Inflammatory macrophage (primary cell): Measurements from ENCODE around the gene ANTKMT.

Experiments
- DNase-seq, 2 donors: peaks; one replicate each; pipeline ENCODE4 v3.0.0-alpha.2; 2020 to 2022

The ANTKMT gene

GRCh38 chr16:764848-765487, 44.0 kb downstream of the ANTKMT start:
- DNase-seq: no peak

- no peak for DNase-seq
Measured at GRCh38 chr16:765488-765865, 44.5 kb downstream of the ANTKMT start.

- no peak for DNase-seq
Measured at GRCh38 chr16:766008-766819, 45.3 kb downstream of the ANTKMT start.

GRCh38 chr16:766820-767640, 46.1 kb downstream of the ANTKMT start:
- no peak for DNase-seq

- DNase-seq: no peak
Measured at GRCh38 chr16:767743-768235, 46.8 kb downstream of the ANTKMT start.

GRCh38 chr16:768428-768827, 47.5 kb downstream of the ANTKMT start:
- DNase-seq: no peak

GRCh38 chr16:769184-769784, 48.3 kb downstream of the ANTKMT start:
- no peak for DNase-seq

GRCh38 chr16:769934-770333, 49.0 kb downstream of the ANTKMT start:
- DNase-seq: no peak

- DNase-seq: no peak
Measured at GRCh38 chr16:770411-770810, 49.5 kb downstream of the ANTKMT start.
